PC-3 (cell line): ENCODE measurements around the gene FARS2.
"Not testable (repeated sequence)": the region's sequence is repeated elsewhere in the genome, so short reads cannot be mapped to it uniquely, and the experiment has no call there.

Experiments
- EZH2phosphoT487 ChIP-seq: fragments of 300-600 bp; sonication (generic); IDR thresholded peaks from 2 replicates; pipeline ENCODE4 v1.6.1; 2018; ENCODE audit warnings: mild to moderate bottlenecking, antibody characterized with exemption, low read length, borderline replicate concordance
- TF ChIP-seq, protein P1 (sequence below): fragments of 300-600 bp; sonication (generic); conservative IDR thresholded peaks from 2 replicates; pipeline ENCODE4 v1.5.1; 2017; ENCODE audit warnings: antibody characterized with exemption, low read depth, mild to moderate bottlenecking, low read length

GRCh38 chr6:5796555-5796954 lies 535.2 kb downstream of the FARS2 start:
- TF ChIP-seq, protein P1, sequence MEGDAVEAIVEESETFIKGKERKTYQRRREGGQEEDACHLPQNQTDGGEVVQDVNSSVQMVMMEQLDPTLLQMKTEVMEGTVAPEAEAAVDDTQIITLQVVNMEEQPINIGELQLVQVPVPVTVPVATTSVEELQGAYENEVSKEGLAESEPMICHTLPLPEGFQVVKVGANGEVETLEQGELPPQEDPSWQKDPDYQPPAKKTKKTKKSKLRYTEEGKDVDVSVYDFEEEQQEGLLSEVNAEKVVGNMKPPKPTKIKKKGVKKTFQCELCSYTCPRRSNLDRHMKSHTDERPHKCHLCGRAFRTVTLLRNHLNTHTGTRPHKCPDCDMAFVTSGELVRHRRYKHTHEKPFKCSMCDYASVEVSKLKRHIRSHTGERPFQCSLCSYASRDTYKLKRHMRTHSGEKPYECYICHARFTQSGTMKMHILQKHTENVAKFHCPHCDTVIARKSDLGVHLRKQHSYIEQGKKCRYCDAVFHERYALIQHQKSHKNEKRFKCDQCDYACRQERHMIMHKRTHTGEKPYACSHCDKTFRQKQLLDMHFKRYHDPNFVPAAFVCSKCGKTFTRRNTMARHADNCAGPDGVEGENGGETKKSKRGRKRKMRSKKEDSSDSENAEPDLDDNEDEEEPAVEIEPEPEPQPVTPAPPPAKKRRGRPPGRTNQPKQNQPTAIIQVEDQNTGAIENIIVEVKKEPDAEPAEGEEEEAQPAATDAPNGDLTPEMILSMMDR, result not testable (repeated sequence)
- TF ChIP-seq EZH2phosphoT487, result not testable (repeated sequence)
